ENCODE data around the gene TP53I11. TPM values are rescaled to one million over a fixed set of nuclear protein-coding genes. Genes with fewer than 3 reads are reported as not detected.

The TP53I11 gene
- total RNA-seq, 1 donor from 2014 or later, result 96.8 TPM

GRCh38 chr11:44906649-44907048 is 44.0 kb downstream of the TP53I11 start:
- Histone ChIP-seq H3K9me3 (ENCODE audit: insufficient read depth, low read depth, low read length) (no peaks in the 10 kb centered on the region), H2AFZ (ENCODE audit: low read depth, low read length) (no peak overlapping the region), H4K20me1 (ENCODE audit: insufficient read depth, low read length) (no peaks in the 10 kb centered on the region), H3K27ac (ENCODE audit: low read depth, low read length) (no peak overlapping the region), H3K4me3 (ENCODE audit: insufficient read depth, low read depth, low read length) (no peak overlapping the region), H3K4me2 (ENCODE audit: low read length) (no peak overlapping the region), H3K27me3 (ENCODE audit: insufficient read depth, low read length) (peaks cover 29% of the 10 kb centered on the region), H3K9ac (ENCODE audit: low read length) (no peak overlapping the region), H3K79me2 (ENCODE audit: insufficient read depth, low read length) (no peaks in the 10 kb centered on the region), H3K4me1 (ENCODE audit: insufficient read depth, low read length) (no peaks in the 10 kb centered on the region), H3K36me3 (ENCODE audit: insufficient read depth, low read length) (no peaks in the 10 kb centered on the region)
- H3K36me3 Mint-ChIP-seq (ENCODE audit: low read depth, unreplicated experiment), result peaks cover 7% of the 10 kb centered on the region
- no peak for TF ChIP-seq CTCF (IDR thresholded peaks at IDR 0.05; ENCODE audit: insufficient read depth, low read depth, low read length)
- TF ChIP-seq EZH2 (IDR thresholded peaks at IDR 0.05; ENCODE audit: insufficient read depth, low read length), result no peak
- H3K27me3 Mint-ChIP-seq (ENCODE audit: low read depth, unreplicated experiment), result peaks cover 52% of the 10 kb centered on the region
- H3K4me1 Mint-ChIP-seq (ENCODE audit: low read depth, unreplicated experiment), result peaks cover 3% of the 10 kb centered on the region
- no peaks in the 10 kb centered on the region for H3K9me3 Mint-ChIP-seq (ENCODE audit: unreplicated experiment)
- no peak overlapping the region for H3K4me3 Mint-ChIP-seq (ENCODE audit: unreplicated experiment)
- DNase-seq (ENCODE audit: low read depth), result no peak
- no peak for FAIRE-seq
- no peak overlapping the region for H3K27ac Mint-ChIP-seq (ENCODE audit: unreplicated experiment)

GRCh38 chr11:44905131-44905866 is 45.4 kb downstream of the TP53I11 start:
- H3K79me2 ChIP-seq (ENCODE audit: insufficient read depth, low read length), result no peaks in the 10 kb centered on the region
- DNase-seq (ENCODE audit: low read depth), result no peak
- H3K4me3 Mint-ChIP-seq (ENCODE audit: unreplicated experiment), result no peak overlapping the region

More at GRCh38 chr11:44905131-44905866, 45.4 kb downstream of the TP53I11 start:
- Histone ChIP-seq H3K9me3 (ENCODE audit: insufficient read depth, low read depth, low read length) (no peaks in the 10 kb centered on the region), H3K4me1 (ENCODE audit: insufficient read depth, low read length) (no peaks in the 10 kb centered on the region), H3K9ac (ENCODE audit: low read length) (no peak overlapping the region), H3K27me3 (ENCODE audit: insufficient read depth, low read length) (peaks cover 29% of the 10 kb centered on the region), H2AFZ (ENCODE audit: low read depth, low read length) (no peak overlapping the region), H3K4me2 (ENCODE audit: low read length) (no peak overlapping the region), H3K4me3 (ENCODE audit: insufficient read depth, low read depth, low read length) (no peak overlapping the region), H3K36me3 (ENCODE audit: insufficient read depth, low read length) (no peaks in the 10 kb centered on the region), H3K27ac (ENCODE audit: low read depth, low read length) (no peak overlapping the region), H4K20me1 (ENCODE audit: insufficient read depth, low read length) (no peaks in the 10 kb centered on the region)
- peaks cover 49% of the 10 kb centered on the region for H3K27me3 Mint-ChIP-seq (ENCODE audit: low read depth, unreplicated experiment)
- peaks cover 3% of the 10 kb centered on the region for H3K4me1 Mint-ChIP-seq (ENCODE audit: low read depth, unreplicated experiment)
- H3K36me3 Mint-ChIP-seq (ENCODE audit: low read depth, unreplicated experiment), result peaks cover 3% of the 10 kb centered on the region
- TF ChIP-seq CTCF (IDR thresholded peaks at IDR 0.05; ENCODE audit: insufficient read depth, low read depth, low read length) (no peak), EZH2 (IDR thresholded peaks at IDR 0.05; ENCODE audit: insufficient read depth, low read length) (no peak)
- no peak overlapping the region for H3K27ac Mint-ChIP-seq (ENCODE audit: unreplicated experiment)
- no peak for FAIRE-seq
- no peaks in the 10 kb centered on the region for H3K9me3 Mint-ChIP-seq (ENCODE audit: unreplicated experiment)

All from astrocyte (in vitro differentiated cells and primary cell).